BE2C (cell line): ENCODE measurements around the gene PHYKPL.

ENCODE experiments used
- DNase-seq: peaks from one replicate; pipeline ENCODE4 v3.0.0-alpha.2; 2020
- H3K27me3 ChIP-seq: fragments of 250-450 bp; sonication (Bioruptor Pico); 2 replicates; pipeline ENCODE4 v1.5.1; 2020; ENCODE audit warnings: mild to moderate bottlenecking
- H3K36me3 ChIP-seq: fragments of 250-450 bp; sonication (Bioruptor Pico); 2 replicates; pipeline ENCODE4 v1.5.1; 2020; ENCODE audit warnings: mild to moderate bottlenecking
- H3K4me1 ChIP-seq: fragments of 250-450 bp; sonication (Bioruptor Pico); 2 replicates; pipeline ENCODE4 v1.5.1; 2020
- H3K4me3 ChIP-seq: 2 replicates; pipeline ENCODE4 v1.5.1; 2011; ENCODE audit warnings: low read depth, low read length
- H3K9me3 ChIP-seq: fragments of 250-450 bp; sonication (Bioruptor Pico); 2 replicates; pipeline ENCODE4 v1.5.1; 2020
- CTCF ChIP-seq: IDR thresholded peaks from 2 replicates; pipeline ENCODE4 v1.5.1; 2012; ENCODE audit warnings: mild to moderate bottlenecking, low read depth, low read length

The PHYKPL gene

GRCh38 chr5:178250263-178250662 lies 17.7 kb upstream of the PHYKPL start:
- Histone ChIP-seq H3K36me3 (no peaks in the 10 kb centered on the region), H3K9me3 (no peaks in the 10 kb centered on the region), H3K4me1 (no peaks in the 10 kb centered on the region), H3K27me3 (no peaks in the 10 kb centered on the region), H3K4me3 (no peak overlapping the region)
- TF ChIP-seq CTCF = no peak
- DNase-seq = no peak

GRCh38 chr5:178249191-178249989 lies 16.8 kb upstream of the PHYKPL start:
- Histone ChIP-seq H3K27me3 (no peaks in the 10 kb centered on the region), H3K4me1 (no peaks in the 10 kb centered on the region), H3K9me3 (no peaks in the 10 kb centered on the region), H3K36me3 (no peaks in the 10 kb centered on the region), H3K4me3 (no peak overlapping the region)
- TF ChIP-seq CTCF = no peak
- DNase-seq = no peak

DNA sequence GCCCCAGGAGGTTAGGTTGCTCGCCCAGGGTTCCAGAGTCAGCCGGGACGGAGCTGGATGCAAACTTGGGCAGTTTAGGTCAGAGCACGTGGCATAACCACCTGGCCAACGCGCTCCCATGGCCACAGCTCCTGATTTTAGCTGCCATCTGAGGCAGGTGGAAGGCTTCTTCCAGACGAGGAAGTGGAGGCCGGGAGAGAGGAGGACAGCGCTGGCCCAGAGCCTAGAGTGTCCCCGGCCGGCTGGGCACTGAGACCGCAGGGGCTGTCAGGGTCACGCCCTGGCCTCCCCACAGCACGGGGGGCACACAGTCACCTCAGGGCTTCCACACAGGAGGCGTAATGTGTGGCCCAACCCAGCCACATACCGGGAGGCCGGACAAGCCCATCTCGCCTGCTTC lies 16.1 kb upstream of the PHYKPL start:
- no peaks in the 10 kb centered on the region for H3K36me3 ChIP-seq
- H3K27me3 ChIP-seq = no peaks in the 10 kb centered on the region
- H3K4me3 ChIP-seq = no peak overlapping the region
- H3K9me3 ChIP-seq = no peaks in the 10 kb centered on the region
- no peak for TF ChIP-seq CTCF
- H3K4me1 ChIP-seq = no peaks in the 10 kb centered on the region
- no peak for DNase-seq

- DNase-seq = no peak
- no peak for TF ChIP-seq CTCF
Measured at GRCh38 chr5:178247481-178248456, 15.2 kb upstream of the PHYKPL start.

DNA sequence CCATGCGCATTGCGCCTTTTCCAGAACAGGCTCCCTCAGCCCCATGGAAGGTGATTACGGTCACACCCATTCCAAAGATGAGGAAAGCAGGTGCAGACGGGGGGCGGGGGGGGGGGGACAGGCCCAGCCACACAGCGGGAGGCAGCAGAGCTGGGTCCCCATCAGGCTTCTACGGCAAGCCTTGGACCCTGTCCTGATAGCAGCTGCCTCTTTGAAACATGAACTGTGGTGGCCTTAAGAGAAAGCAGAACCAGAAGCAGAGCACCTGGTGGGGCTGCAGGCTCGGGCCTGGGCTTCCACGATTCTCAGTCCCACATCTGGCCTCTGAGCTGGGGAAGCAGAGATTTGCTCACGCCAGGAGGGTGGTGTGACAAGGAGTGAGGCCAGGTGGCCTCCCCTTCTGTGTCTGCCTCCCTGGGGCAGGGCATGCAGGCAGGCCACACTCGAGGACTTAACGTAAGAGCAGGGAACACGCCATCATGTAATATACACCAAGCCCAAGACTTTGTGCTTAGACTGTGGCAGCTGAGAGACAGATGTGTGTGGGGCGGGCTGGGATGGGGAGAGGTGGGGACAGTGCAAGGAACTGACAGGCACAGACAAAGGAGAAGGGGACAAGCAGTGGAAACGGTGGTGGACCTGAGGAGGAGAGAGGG lies 14.2 kb upstream of the PHYKPL start:
- H3K9me3 ChIP-seq = no peaks in the 10 kb centered on the region
- TF ChIP-seq CTCF = no peak
- H3K27me3 ChIP-seq = no peaks in the 10 kb centered on the region
- no peak overlapping the region for H3K4me3 ChIP-seq
- no peak for DNase-seq
- no peaks in the 10 kb centered on the region for H3K4me1 ChIP-seq
- no peaks in the 10 kb centered on the region for H3K36me3 ChIP-seq

More at GRCh38 chr5:178247481-178248456, 15.2 kb upstream of the PHYKPL start:
- Histone ChIP-seq H3K36me3 (no peaks in the 10 kb centered on the region), H3K27me3 (no peaks in the 10 kb centered on the region), H3K4me3 (no peak overlapping the region), H3K9me3 (no peaks in the 10 kb centered on the region), H3K4me1 (no peaks in the 10 kb centered on the region)
